A549 (cell line): ENCODE data around the gene SURF6. TPM values are rescaled to one million over a fixed set of nuclear protein-coding genes. Genes with fewer than 3 reads are reported as not detected.

ENCODE experiments used
- ATAC-seq, 2 experiments: fragments of 200-7000 bp in 1 of 2; fragments of >200 bp in 1 of 2; cut with Nextera tagmentation in 1 of 2; cut with Tn5 transposase in 1 of 2; 3 replicates each; pipeline versions ENCODE4 v1.8.0 to v1.9.1; 2018 to 2020; ENCODE audit warnings: mild to moderate bottlenecking in 1 of 2, moderate library complexity in 1 of 2
- CTCF ChIA-PET: fragments of 300-600 bp; sonication (Branson Sonifier 250); formaldehyde crosslinking; extraction: SDS; loops from one replicate; lab custom pipeline; 2021; ENCODE audit warnings: antibody characterized with exemption, inconsistent platforms; lab: Yijun Ruan, JAX
- POLR2A ChIA-PET: fragments of 350-600 bp; formaldehyde crosslinking; extraction: SDS; loops from one replicate; lab custom pipeline; 2021; ENCODE audit warnings: antibody characterized with exemption, inconsistent platforms; lab: Yijun Ruan, JAX
- DNase-seq, 2 experiments: peaks; one replicate each; pipeline versions ENCODE4 v3.0.0 to v3.0.0-alpha.2; 2011 to 2016; ENCODE audit warnings: low read depth in 1 of 2, low spot score in 1 of 2
- FAIRE-seq: peaks from 2 replicates; lab custom pipeline; 2011; peaks lifted over from hg19 to GRCh38; lab: Jason Lieb, UNC
- H3K27ac ChIP-seq, 2 experiments: fragments of >200 bp; sonication (Bioruptor Twin); formaldehyde crosslinking; 3 replicates each; pipeline ENCODE4 v1.5.1; 2016 to 2017
- H3K4me1 ChIP-seq: fragments of >200 bp; sonication (Bioruptor Twin); formaldehyde crosslinking; 3 replicates; pipeline ENCODE4 v1.6.1; 2016
- H3K4me2 ChIP-seq: fragments of >200 bp; sonication (Bioruptor Twin); formaldehyde crosslinking; 3 replicates; pipeline ENCODE4 v1.6.1; 2016
- H3K4me3 ChIP-seq: fragments of >200 bp; sonication (Bioruptor Twin); formaldehyde crosslinking; 3 replicates; pipeline ENCODE4 v1.5.1; 2016
- H3K9me3 ChIP-seq: fragments of >200 bp; sonication (Bioruptor Twin); formaldehyde crosslinking; 3 replicates; pipeline ENCODE4 v1.6.1; 2016
- BHLHE40 ChIP-seq: IDR thresholded peaks from 2 replicates; pipeline ENCODE4 v1.6.1; 2012; ENCODE audit warnings: low read depth, low read length, inconsistent platforms
- CEBPB ChIP-seq, 2 experiments: fragments of >200 bp in 1 of 2; sonication (Bioruptor Twin) in 1 of 2; formaldehyde crosslinking in 1 of 2; IDR thresholded peaks; 2 replicates each; pipeline ENCODE4 v1.6.1; 2012 to 2016
- CHD4 ChIP-seq: fragments of 200-600 bp; sonication (generic); IDR thresholded peaks from 2 replicates; pipeline ENCODE4 v1.6.1; 2016; ENCODE audit warnings: antibody characterized with exemption, mild to moderate bottlenecking, borderline replicate concordance
- EHMT2 ChIP-seq: fragments of 200-600 bp; sonication (generic); IDR thresholded peaks from 2 replicates; pipeline ENCODE4 v1.6.1; 2016; ENCODE audit warnings: antibody characterized with exemption, low read depth, mild to moderate bottlenecking, moderate library complexity
- FOXS1 ChIP-seq: fragments of 250-450 bp; sonication (Bioruptor Pico); IDR thresholded peaks from 2 replicates; pipeline ENCODE4 v1.5.0; 2020; ENCODE audit warnings: mild to moderate bottlenecking, moderate library complexity
- HEYL ChIP-seq: fragments of 250-450 bp; sonication (Bioruptor Pico); IDR thresholded peaks from 2 replicates; pipeline ENCODE4 v1.8.0; 2021; ENCODE audit warnings: mild to moderate bottlenecking, moderate library complexity
- HOXB13 ChIP-seq: fragments of 250-450 bp; sonication (Bioruptor Pico); IDR thresholded peaks from 2 replicates; pipeline ENCODE4 v1.5.0; 2020; ENCODE audit warnings: low read depth, mild to moderate bottlenecking, moderate library complexity
- HOXB5 ChIP-seq: fragments of 250-450 bp; sonication (Bioruptor Pico); IDR thresholded peaks from 2 replicates; pipeline ENCODE4 v1.5.0; 2020; ENCODE audit warnings: mild to moderate bottlenecking, moderate library complexity
- JUN ChIP-seq, 2 experiments: fragments of >200 bp; sonication (Bioruptor Twin); formaldehyde crosslinking; IDR thresholded peaks; 2 replicates in 1 of 2; 3 replicates in 1 of 2; pipeline ENCODE4 v1.6.1; 2016 to 2017
- JUNB ChIP-seq: fragments of >200 bp; sonication (Bioruptor Twin); formaldehyde crosslinking; IDR thresholded peaks from 2 replicates; pipeline ENCODE4 v1.6.1; 2016
- MAFK ChIP-seq: fragments of 450-650 bp; IDR thresholded peaks from 2 replicates; pipeline ENCODE4 v1.6.1; 2014; ENCODE audit not compliant: partially characterized antibody
- POLR2A ChIP-seq: IDR thresholded peaks from 2 replicates; pipeline ENCODE4 v1.6.1; 2012; ENCODE audit warnings: mild to moderate bottlenecking, low read length
- RARB ChIP-seq: fragments of 250-450 bp; sonication (Bioruptor Pico); IDR thresholded peaks from 2 replicates; pipeline ENCODE4 v1.8.0; 2021; ENCODE audit warnings: mild to moderate bottlenecking, moderate library complexity
- RCOR1 ChIP-seq: fragments of 150-350 bp; IDR thresholded peaks from 2 replicates; pipeline ENCODE4 v1.6.1; 2014; ENCODE audit warnings: antibody characterized with exemption, low read length, low read depth
- RFX5 ChIP-seq: fragments of 450-650 bp; IDR thresholded peaks from 2 replicates; pipeline ENCODE4 v1.7.1; 2014; ENCODE audit warnings: antibody characterized with exemption, mild to moderate bottlenecking, moderate library complexity
- RNF2 ChIP-seq: fragments of 200-600 bp; sonication (generic); IDR thresholded peaks from 2 replicates; pipeline ENCODE4 v1.6.1; 2016; ENCODE audit warnings: low read depth, mild to moderate bottlenecking, antibody characterized with exemption, moderate library complexity, borderline replicate concordance
- SMC3 ChIP-seq: fragments of >200 bp; sonication (Bioruptor Twin); formaldehyde crosslinking; IDR thresholded peaks from 3 replicates; pipeline ENCODE4 v1.6.1; 2018; ENCODE audit warnings: inconsistent platforms
- TP53 ChIP-seq: fragments of 250-450 bp; sonication (Bioruptor Pico); IDR thresholded peaks from 2 replicates; pipeline ENCODE4 v1.5.0; 2021; ENCODE audit warnings: mild to moderate bottlenecking, moderate library complexity
- ZFP36 ChIP-seq: fragments of 450-650 bp; IDR thresholded peaks from 2 replicates; pipeline ENCODE4 v1.6.1; 2014; ENCODE audit warnings: borderline replicate concordance; ENCODE audit not compliant: partially characterized antibody
- WGBS: methylation state at CpG from one replicate; pipeline ENCODE4 v1.1.6; 2017; ENCODE audit errors: missing lambda C conversion rate; 5-methylcytosine and 5-hydroxymethylcytosine counted together
- polyA plus RNA-seq, 4 experiments: library from polyadenylated mRNA; depleted of rRNA in 3 of 4; stranded (reverse); fragments of >200 nt; fragmentation: RNase III in 1 of 4; extraction: RNeasy Plus Mini Kit Qiagen cat#74134 plus additional on column Dnase treatment in 1 of 4; gene quantifications; 2 replicates in 3 of 4; 3 replicates in 1 of 4; pipeline ENCODE4 v1.2.3, GENCODE V29; 2011 to 2017
- TF ChIP-seq, protein P1 (sequence below): fragments of >200 bp; sonication (Bioruptor Twin); formaldehyde crosslinking; IDR thresholded peaks from 3 replicates; pipeline ENCODE4 v1.5.1; 2016
- TF ChIP-seq, protein P2 (sequence below): fragments of >200 bp; sonication (Bioruptor Twin); formaldehyde crosslinking; IDR thresholded peaks from 3 replicates; pipeline ENCODE4 v1.6.1; 2016
- TF ChIP-seq, protein P3 (sequence below): fragments of >200 bp; sonication (Bioruptor Twin); formaldehyde crosslinking; IDR thresholded peaks from 2 replicates; pipeline ENCODE4 v1.6.1; 2016
- TF ChIP-seq, protein P4 (sequence below): fragments of 250-450 bp; sonication (Bioruptor Pico); IDR thresholded peaks from 2 replicates; pipeline ENCODE4 v1.5.0; 2021; ENCODE audit warnings: mild to moderate bottlenecking, moderate library complexity, borderline replicate concordance
- TF ChIP-seq, protein P5 (sequence below): IDR thresholded peaks from 2 replicates; pipeline ENCODE4 v1.6.1; 2012

SURF6 gene
- polyA plus RNA-seq, 2 of the 4 experiments (the other 2 are of a cell fraction): 10.5 to 25.1 TPM

DNA sequence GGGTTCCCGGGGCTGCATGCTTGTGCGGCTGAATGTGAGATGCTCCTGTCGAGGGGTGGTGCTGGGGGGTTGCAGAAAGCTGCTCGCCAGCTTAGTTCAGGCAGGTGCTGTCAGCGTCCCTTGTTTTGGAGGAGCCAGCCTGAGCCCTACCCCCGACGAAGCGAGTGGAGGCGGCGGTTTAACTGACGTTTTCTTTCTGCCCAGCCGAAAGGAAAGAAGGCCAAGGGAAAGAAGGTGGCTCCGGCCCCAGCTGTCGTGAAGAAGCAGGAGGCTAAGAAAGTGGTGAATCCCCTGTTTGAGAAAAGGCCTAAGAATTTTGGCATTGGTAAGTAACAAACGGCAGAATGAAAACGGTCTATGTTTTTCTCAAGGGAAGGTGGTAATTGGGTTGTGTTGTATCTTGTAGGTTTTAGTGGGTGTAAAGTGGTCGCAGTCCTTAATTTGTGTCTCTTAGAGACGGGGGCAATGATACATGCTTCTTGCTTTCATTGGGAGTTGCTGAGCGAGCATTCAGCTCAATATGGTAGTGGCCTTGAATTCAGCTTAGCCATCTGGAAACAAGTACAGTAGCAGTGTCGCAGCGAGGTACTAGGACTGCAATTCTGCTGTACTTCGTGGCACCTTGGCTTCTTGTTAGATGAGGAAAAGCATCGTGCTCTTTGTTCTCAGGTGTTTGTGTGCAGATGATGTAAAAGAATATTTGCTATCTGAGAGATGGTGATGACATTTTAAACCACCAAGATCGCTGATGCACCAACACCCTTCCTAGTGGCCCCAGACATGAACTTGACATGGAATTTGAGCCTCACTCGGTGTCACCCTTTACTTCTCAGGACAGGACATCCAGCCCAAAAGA lies 13.0 kb upstream of the SURF6 start:
- Histone ChIP-seq H3K27ac (peak overlapping the region; percentile 98 to 99), H3K4me1 (peaks cover 19% of the 10 kb centered on the region), H3K9me3 (no peaks in the 10 kb centered on the region), H3K4me3 (peak overlapping the region; percentile 100), H3K4me2 (peak overlapping the region; percentile 83)
- POLR2A ChIA-PET: interaction anchor here (1.1 to 2.6 kb wide), 5 partner anchors 8 to 162 kb away, joined by 5 to 27 read pairs (median 9); partner anchors contain the start of genes CACFD1, SURF1 and SURF2
- WGBS: 4% methylated on average over 22 of the region's 25 CpGs
- CTCF ChIA-PET: interaction anchor here (0.6 to 3.4 kb wide), 3 partner anchors 19 to 444 kb away, joined by 3 to 10 read pairs (median 5); no protein-coding TSS in a partner anchor
- FAIRE-seq (no peak), ATAC-seq (no peak), DNase-seq (no peak)
- no peak for TF ChIP-seq HEYL (CRISPR knock-in tag)
- TF ChIP-seq RARB: no peak
- TF ChIP-seq, protein P1, sequence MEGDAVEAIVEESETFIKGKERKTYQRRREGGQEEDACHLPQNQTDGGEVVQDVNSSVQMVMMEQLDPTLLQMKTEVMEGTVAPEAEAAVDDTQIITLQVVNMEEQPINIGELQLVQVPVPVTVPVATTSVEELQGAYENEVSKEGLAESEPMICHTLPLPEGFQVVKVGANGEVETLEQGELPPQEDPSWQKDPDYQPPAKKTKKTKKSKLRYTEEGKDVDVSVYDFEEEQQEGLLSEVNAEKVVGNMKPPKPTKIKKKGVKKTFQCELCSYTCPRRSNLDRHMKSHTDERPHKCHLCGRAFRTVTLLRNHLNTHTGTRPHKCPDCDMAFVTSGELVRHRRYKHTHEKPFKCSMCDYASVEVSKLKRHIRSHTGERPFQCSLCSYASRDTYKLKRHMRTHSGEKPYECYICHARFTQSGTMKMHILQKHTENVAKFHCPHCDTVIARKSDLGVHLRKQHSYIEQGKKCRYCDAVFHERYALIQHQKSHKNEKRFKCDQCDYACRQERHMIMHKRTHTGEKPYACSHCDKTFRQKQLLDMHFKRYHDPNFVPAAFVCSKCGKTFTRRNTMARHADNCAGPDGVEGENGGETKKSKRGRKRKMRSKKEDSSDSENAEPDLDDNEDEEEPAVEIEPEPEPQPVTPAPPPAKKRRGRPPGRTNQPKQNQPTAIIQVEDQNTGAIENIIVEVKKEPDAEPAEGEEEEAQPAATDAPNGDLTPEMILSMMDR: no peak
- no peak for TF ChIP-seq RNF2
- 0 out of 2 replicates have a peak, but pooled peaks have one; percentile 36 for TF ChIP-seq TP53
- peak; percentile 13 for TF ChIP-seq MAFK
- TF ChIP-seq RFX5: no peak
- TF ChIP-seq FOXS1 (CRISPR knock-in tag): no peak
- TF ChIP-seq, protein P2, sequence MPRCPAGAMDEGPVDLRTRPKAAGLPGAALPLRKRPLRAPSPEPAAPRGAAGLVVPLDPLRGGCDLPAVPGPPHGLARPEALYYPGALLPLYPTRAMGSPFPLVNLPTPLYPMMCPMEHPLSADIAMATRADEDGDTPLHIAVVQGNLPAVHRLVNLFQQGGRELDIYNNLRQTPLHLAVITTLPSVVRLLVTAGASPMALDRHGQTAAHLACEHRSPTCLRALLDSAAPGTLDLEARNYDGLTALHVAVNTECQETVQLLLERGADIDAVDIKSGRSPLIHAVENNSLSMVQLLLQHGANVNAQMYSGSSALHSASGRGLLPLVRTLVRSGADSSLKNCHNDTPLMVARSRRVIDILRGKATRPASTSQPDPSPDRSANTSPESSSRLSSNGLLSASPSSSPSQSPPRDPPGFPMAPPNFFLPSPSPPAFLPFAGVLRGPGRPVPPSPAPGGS: no peak
- TF ChIP-seq, protein P3, sequence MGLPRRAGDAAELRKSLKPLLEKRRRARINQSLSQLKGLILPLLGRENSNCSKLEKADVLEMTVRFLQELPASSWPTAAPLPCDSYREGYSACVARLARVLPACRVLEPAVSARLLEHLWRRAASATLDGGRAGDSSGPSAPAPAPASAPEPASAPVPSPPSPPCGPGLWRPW: no peak
- TF ChIP-seq, protein P4, sequence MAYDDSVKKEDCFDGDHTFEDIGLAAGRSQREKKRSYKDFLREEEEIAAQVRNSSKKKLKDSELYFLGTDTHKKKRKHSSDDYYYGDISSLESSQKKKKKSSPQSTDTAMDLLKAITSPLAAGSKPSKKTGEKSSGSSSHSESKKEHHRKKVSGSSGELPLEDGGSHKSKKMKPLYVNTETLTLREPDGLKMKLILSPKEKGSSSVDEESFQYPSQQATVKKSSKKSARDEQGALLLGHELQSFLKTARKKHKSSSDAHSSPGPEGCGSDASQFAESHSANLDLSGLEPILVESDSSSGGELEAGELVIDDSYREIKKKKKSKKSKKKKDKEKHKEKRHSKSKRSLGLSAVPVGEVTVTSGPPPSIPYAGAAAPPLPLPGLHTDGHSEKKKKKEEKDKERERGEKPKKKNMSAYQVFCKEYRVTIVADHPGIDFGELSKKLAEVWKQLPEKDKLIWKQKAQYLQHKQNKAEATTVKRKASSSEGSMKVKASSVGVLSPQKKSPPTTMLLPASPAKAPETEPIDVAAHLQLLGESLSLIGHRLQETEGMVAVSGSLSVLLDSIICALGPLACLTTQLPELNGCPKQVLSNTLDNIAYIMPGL (CRISPR knock-in tag): 0 out of 2 replicates have a peak, but pooled peaks have one; percentile 55
- TF ChIP-seq HOXB5: no peak
- TF ChIP-seq RCOR1: no peak
- no peak for TF ChIP-seq CHD4
- TF ChIP-seq, protein P5, sequence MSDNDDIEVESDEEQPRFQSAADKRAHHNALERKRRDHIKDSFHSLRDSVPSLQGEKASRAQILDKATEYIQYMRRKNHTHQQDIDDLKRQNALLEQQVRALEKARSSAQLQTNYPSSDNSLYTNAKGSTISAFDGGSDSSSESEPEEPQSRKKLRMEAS: no peak
- TF ChIP-seq JUNB: no peak
- no peak for TF ChIP-seq CEBPB (IDR thresholded peaks at IDR 0.05)
- no peak for TF ChIP-seq SMC3
- TF ChIP-seq JUN (IDR thresholded peaks at IDR 0.05): no peak; a peak in 1 of 5 replicates
- no peak for TF ChIP-seq BHLHE40
- TF ChIP-seq POLR2A: no peak
- 0 out of 2 replicates have a peak, but pooled peaks have one; percentile 7 for TF ChIP-seq HOXB13 (CRISPR knock-in tag)
- TF ChIP-seq ZFP36: no peak
- no peak for TF ChIP-seq EHMT2
